H1 (cell line): ENCODE results near the gene SDF2L1. TPM values are rescaled to one million over a fixed set of nuclear protein-coding genes. Genes with fewer than 3 reads are reported as not detected.

ENCODE experiments used
- EGR1 ChIP-seq: IDR thresholded peaks from 2 replicates; pipeline ENCODE4 v1.6.1; 2011; ENCODE audit warnings: low read depth, low read length, borderline replicate concordance
- JUND ChIP-seq: IDR thresholded peaks from 2 replicates; pipeline ENCODE4 v1.6.1; 2011; ENCODE audit warnings: mild to moderate bottlenecking, improper control_type of control experiment, low read length
- KDM5A ChIP-seq: fragments of 200-600 bp; IDR thresholded peaks from 2 replicates; pipeline ENCODE4 v1.7.1; 2012; ENCODE audit warnings: mild to moderate bottlenecking, low read length, inconsistent platforms, mixed read lengths
- POLR2A ChIP-seq, 2 experiments: IDR thresholded peaks; 1 replicate in 1 of 2; 2 replicates in 1 of 2; pipeline ENCODE4 v1.6.1; 2011; ENCODE audit warnings: low read depth in 2 of 2, low read length in 2 of 2, mild to moderate bottlenecking in 2 of 2; ENCODE audit errors: control extremely low read depth in 1 of 2
- POLR2AphosphoS5 ChIP-seq: IDR thresholded peaks from 2 replicates; pipeline ENCODE4 v1.6.1; 2011; ENCODE audit warnings: low read depth, low read length
- RBBP5 ChIP-seq: IDR thresholded peaks from 2 replicates; pipeline ENCODE4 v1.7.1; 2012; ENCODE audit warnings: low read depth, mild to moderate bottlenecking, inconsistent platforms, low read length, moderate library complexity, borderline replicate concordance
- SP1 ChIP-seq: IDR thresholded peaks from 2 replicates; pipeline ENCODE4 v1.6.1; 2011; ENCODE audit warnings: low read depth, low read length
- ZNF274 ChIP-seq: IDR thresholded peaks from 2 replicates; pipeline ENCODE4 v1.7.0; 2012; ENCODE audit warnings: low read length, borderline replicate concordance; ENCODE audit errors: extremely low read depth
- polyA plus RNA-seq, 7 experiments: library from polyadenylated mRNA; depleted of rRNA in 3 of 7; stranded (reverse) in 5 of 7; unstranded in 2 of 7; fragments of >200 nt in 5 of 7; fragments of 200-250 nt in 2 of 7; gene quantifications; 1 replicate in 5 of 7; 2 replicates in 1 of 7; 4 replicates in 1 of 7; pipeline versions ENCODE4 v1.2.1 to v1.2.3, GENCODE V29; 2011 to 2013; ENCODE audit warnings: missing spikeins in 2 of 7, mixed read lengths in 2 of 7
- total RNA-seq: library from RNA; stranded (reverse); fragmentation: NEBNext Ultra II Directional; extraction: Animal tissue kit (Norgen Biotek cat#: 25700); gene quantifications from 2 replicates; pipeline ENCODE4 v1.2.1, GENCODE V29; 2021
- TF ChIP-seq, protein P1 (sequence below): IDR thresholded peaks from 2 replicates; pipeline ENCODE4 v1.6.1; 2011; ENCODE audit warnings: low read length, improper control_type of control experiment

Gene SDF2L1
- total and polyA plus RNA-seq, 2 of the 8 experiments (the other 6 are each of a cell fraction or from before 2014, with no cell fraction given), result 51.1 to 59.6 TPM

- TF ChIP-seq, protein P1, sequence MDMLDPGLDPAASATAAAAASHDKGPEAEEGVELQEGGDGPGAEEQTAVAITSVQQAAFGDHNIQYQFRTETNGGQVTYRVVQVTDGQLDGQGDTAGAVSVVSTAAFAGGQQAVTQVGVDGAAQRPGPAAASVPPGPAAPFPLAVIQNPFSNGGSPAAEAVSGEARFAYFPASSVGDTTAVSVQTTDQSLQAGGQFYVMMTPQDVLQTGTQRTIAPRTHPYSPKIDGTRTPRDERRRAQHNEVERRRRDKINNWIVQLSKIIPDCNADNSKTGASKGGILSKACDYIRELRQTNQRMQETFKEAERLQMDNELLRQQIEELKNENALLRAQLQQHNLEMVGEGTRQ, result no peak
- TF ChIP-seq POLR2A (IDR thresholded peaks at IDR 0.05; ENCODE audit: control extremely low read depth in 1 of 2, low read depth in 2 of 2, low read length in 2 of 2) (no peak), EGR1 (no peak), RBBP5 (no peak), JUND (no peak), KDM5A (no peak), SP1 (no peak), POLR2AphosphoS5 (no peak), ZNF274 (no peak)
These were observed 36.1 kb upstream of the SDF2L1 start (continued) for GRCh38 chr22:21605887-21606564.
